MM.1S (cell line): ENCODE results near the gene LIMS1.
"Not testable (repeated sequence)": the region's sequence is repeated elsewhere in the genome, so short reads cannot be mapped to it uniquely, and the experiment has no call there.

Source experiments
- DNase-seq: peaks from one replicate; pipeline ENCODE4 v3.0.0-alpha.2; 2015
- H2AFZ ChIP-seq: fragments of 300-600 bp; sonication (generic); 2 replicates; pipeline ENCODE4 v1.6.0; 2016; ENCODE audit warnings: antibody characterized with exemption, low read length
- H3F3A ChIP-seq: fragments of 300-600 bp; sonication (generic); 2 replicates; pipeline ENCODE4 v1.6.1; 2016; ENCODE audit warnings: mild to moderate bottlenecking, antibody characterized with exemption, low read length, moderate library complexity, mixed read lengths; ENCODE audit not compliant: insufficient read depth
- H3K27ac ChIP-seq: fragments of 300-600 bp; sonication (generic); 2 replicates; pipeline ENCODE4 v1.5.1; 2016; ENCODE audit warnings: mild to moderate bottlenecking, low read length
- H3K27me3 ChIP-seq: fragments of 300-600 bp; sonication (generic); replicated peaks from 2 replicates; pipeline ENCODE4 v1.6.0; 2016; ENCODE audit warnings: low read length; ENCODE audit not compliant: insufficient read depth
- H3K36me3 ChIP-seq: fragments of 300-600 bp; sonication (generic); replicated peaks from 2 replicates; pipeline ENCODE4 v1.6.1; 2016; ENCODE audit warnings: mild to moderate bottlenecking, low read length, mixed read lengths; ENCODE audit not compliant: insufficient read depth
- H3K4me1 ChIP-seq: fragments of 300-600 bp; sonication (generic); 2 replicates; pipeline ENCODE4 v1.6.1; 2016; ENCODE audit warnings: low read length, mixed read lengths
- H3K4me2 ChIP-seq: fragments of 300-600 bp; sonication (generic); 2 replicates; pipeline ENCODE4 v1.6.0; 2016; ENCODE audit warnings: low read depth, low read length
- H3K4me3 ChIP-seq: fragments of 300-600 bp; sonication (generic); 2 replicates; pipeline ENCODE4 v1.5.1; 2016; ENCODE audit warnings: low read length, mixed read lengths
- H3K79me2 ChIP-seq: fragments of 300-600 bp; sonication (generic); 2 replicates; pipeline ENCODE4 v1.6.1; 2016; ENCODE audit warnings: mixed run types, low read length, mixed read lengths
- H3K9ac ChIP-seq: fragments of 300-600 bp; sonication (generic); 2 replicates; pipeline ENCODE4 v1.6.1; 2016; ENCODE audit warnings: low read length, mixed read lengths
- H3K9me2 ChIP-seq: fragments of 300-600 bp; sonication (generic); replicated peaks from 2 replicates; pipeline ENCODE4 v1.6.1; 2016; ENCODE audit warnings: mild to moderate bottlenecking, low read length, mixed read lengths; ENCODE audit not compliant: insufficient read depth
- H3K9me3 ChIP-seq: fragments of 300-600 bp; sonication (generic); replicated peaks from 2 replicates; pipeline ENCODE4 v1.6.1; 2016; ENCODE audit warnings: mild to moderate bottlenecking, low read length, mixed read lengths; ENCODE audit not compliant: insufficient read depth
- H4K20me1 ChIP-seq: fragments of 300-600 bp; sonication (generic); 2 replicates; pipeline ENCODE4 v1.6.1; 2016; ENCODE audit warnings: mild to moderate bottlenecking, low read length, moderate library complexity, mixed read lengths; ENCODE audit not compliant: insufficient read depth
- EZH2 ChIP-seq: fragments of 300-600 bp; sonication (generic); optimal IDR thresholded peaks from 2 replicates; pipeline ENCODE3; 2017; ENCODE audit warnings: low read depth, mild to moderate bottlenecking, antibody characterized with exemption, low read length, mixed read lengths
- EZH2phosphoT487 ChIP-seq: fragments of 300-600 bp; sonication (generic); IDR thresholded peaks from 2 replicates; pipeline ENCODE4 v1.6.1; 2018; ENCODE audit warnings: antibody characterized with exemption, low read length
- TF ChIP-seq, protein P1 (sequence below): fragments of 300-600 bp; sonication (generic); IDR thresholded peaks from 2 replicates; pipeline ENCODE4 v1.5.1; 2016; ENCODE audit warnings: antibody characterized with exemption, low read length, mixed read lengths

The LIMS1 gene

DNA sequence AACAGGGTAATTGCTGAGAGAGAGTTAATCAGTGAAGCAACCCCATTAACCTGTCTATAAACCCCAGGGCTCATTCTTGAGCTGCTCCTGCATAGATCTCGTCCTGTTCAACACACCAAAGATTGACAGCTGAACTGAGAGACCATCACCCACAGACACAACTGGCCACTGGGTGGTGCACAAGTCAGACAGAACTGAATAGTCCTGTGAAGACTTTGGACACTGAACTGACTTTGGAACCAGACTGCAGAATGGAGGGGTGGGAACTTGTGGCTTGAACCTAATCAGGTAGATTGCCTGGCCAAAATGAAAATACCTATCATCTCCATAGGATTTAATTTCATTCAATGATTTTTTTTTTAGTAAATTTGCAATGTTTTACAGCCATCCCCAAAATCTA lies 155.7 kb downstream of the LIMS1 start:
- not testable (repeated sequence) for H3K9ac ChIP-seq, H3K4me2 ChIP-seq, DNase-seq, H4K20me1 ChIP-seq, H3K4me3 ChIP-seq, H3K9me2 ChIP-seq, H3K36me3 ChIP-seq, H3K4me1 ChIP-seq, H3F3A ChIP-seq, H2AFZ ChIP-seq, H3K27me3 ChIP-seq, H3K27ac ChIP-seq, H3K79me2 ChIP-seq, H3K9me3 ChIP-seq

DNA sequence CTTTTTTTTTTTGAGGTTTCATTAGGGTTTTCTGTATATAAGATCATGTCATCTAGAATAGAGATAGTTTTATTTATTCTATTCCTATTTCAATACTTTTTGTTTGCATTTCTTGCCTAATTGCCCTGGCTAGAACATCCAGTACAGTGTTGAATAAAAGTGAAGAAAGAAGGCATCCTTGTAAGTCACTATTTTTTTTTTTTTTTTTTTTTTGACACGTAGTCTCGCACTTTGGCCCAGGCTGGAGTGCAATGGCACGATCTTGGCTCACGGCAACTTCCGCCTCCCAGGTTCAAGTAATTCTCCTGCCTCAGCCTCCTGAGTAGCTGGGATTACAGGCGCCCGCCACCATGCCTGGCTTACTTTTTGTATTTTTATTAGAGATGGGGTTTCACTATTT lies 157.2 kb downstream of the LIMS1 start:
- H2AFZ ChIP-seq, result no peak overlapping the region
- DNase-seq, result no peak
- no peak overlapping the region for H3K27ac ChIP-seq
- H4K20me1 ChIP-seq, result no peaks in the 10 kb centered on the region
- TF ChIP-seq, protein P1, sequence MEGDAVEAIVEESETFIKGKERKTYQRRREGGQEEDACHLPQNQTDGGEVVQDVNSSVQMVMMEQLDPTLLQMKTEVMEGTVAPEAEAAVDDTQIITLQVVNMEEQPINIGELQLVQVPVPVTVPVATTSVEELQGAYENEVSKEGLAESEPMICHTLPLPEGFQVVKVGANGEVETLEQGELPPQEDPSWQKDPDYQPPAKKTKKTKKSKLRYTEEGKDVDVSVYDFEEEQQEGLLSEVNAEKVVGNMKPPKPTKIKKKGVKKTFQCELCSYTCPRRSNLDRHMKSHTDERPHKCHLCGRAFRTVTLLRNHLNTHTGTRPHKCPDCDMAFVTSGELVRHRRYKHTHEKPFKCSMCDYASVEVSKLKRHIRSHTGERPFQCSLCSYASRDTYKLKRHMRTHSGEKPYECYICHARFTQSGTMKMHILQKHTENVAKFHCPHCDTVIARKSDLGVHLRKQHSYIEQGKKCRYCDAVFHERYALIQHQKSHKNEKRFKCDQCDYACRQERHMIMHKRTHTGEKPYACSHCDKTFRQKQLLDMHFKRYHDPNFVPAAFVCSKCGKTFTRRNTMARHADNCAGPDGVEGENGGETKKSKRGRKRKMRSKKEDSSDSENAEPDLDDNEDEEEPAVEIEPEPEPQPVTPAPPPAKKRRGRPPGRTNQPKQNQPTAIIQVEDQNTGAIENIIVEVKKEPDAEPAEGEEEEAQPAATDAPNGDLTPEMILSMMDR, result no peak
- TF ChIP-seq EZH2 (no peak), EZH2phosphoT487 (no peak)
- H3F3A ChIP-seq, result no peaks in the 10 kb centered on the region
- H3K9ac ChIP-seq, result no peak overlapping the region
- H3K9me2 ChIP-seq, result no peaks in the 10 kb centered on the region
- H3K9me3 ChIP-seq, result no peaks in the 10 kb centered on the region
- H3K27me3 ChIP-seq, result no peaks in the 10 kb centered on the region
- H3K4me1 ChIP-seq, result no peaks in the 10 kb centered on the region
- H3K36me3 ChIP-seq, result no peaks in the 10 kb centered on the region
- H3K79me2 ChIP-seq, result no peaks in the 10 kb centered on the region
- no peak overlapping the region for H3K4me2 ChIP-seq
- H3K4me3 ChIP-seq, result no peak overlapping the region

DNA sequence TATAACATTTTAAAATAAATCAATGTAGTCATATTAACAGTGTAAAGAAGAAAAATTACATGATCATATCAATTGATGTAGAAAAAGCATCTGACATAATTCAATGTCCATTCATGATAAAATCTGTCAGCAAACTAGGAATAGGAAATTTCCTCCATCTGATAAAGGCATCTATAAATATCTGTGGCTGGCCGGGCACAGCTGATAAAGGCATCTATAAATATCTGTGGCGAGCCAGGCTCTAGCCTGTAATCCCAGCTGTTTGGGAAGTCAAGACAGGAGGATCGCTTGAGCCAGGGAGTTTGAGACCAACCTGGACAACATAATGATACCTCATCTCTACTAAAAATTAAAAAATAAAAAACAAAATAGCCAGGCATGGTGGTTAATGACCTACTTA lies 166.9 kb downstream of the LIMS1 start:
- no peak for DNase-seq
- no peak overlapping the region for H2AFZ ChIP-seq
- no peaks in the 10 kb centered on the region for H3K9me2 ChIP-seq
- H3K4me3 ChIP-seq, result no peak overlapping the region
- no peaks in the 10 kb centered on the region for H3K9me3 ChIP-seq
- H3K4me2 ChIP-seq, result no peak overlapping the region
- no peaks in the 10 kb centered on the region for H3K36me3 ChIP-seq
- no peak for TF ChIP-seq EZH2
- H3K4me1 ChIP-seq, result no peaks in the 10 kb centered on the region
- no peak overlapping the region for H3K27ac ChIP-seq
- H3K79me2 ChIP-seq, result no peaks in the 10 kb centered on the region
- no peak overlapping the region for H3K9ac ChIP-seq
- H3F3A ChIP-seq, result no peaks in the 10 kb centered on the region
- no peaks in the 10 kb centered on the region for H3K27me3 ChIP-seq
- no peaks in the 10 kb centered on the region for H4K20me1 ChIP-seq

DNA sequence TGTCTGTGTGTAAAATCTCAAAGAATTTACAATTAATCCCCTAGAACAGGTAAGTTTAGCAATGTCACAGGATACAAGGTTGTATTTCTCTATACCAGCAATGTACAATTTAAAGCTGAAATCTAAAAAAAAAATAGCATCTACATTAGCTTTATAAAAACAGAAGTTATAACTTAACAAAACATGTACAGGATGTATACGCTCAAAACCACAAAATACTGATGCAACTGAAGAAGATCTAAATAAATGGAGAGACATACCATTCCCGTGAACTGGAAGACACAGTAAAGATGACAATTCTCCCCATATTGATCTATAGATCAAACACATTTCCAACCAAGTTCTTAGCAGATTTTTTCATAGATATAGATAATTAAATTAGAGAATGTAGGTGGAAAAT lies 167.5 kb downstream of the LIMS1 start:
- H3F3A ChIP-seq, result no peaks in the 10 kb centered on the region
- H3K9me2 ChIP-seq, result no peaks in the 10 kb centered on the region
- H3K27ac ChIP-seq, result no peak overlapping the region
- H4K20me1 ChIP-seq, result no peaks in the 10 kb centered on the region
- TF ChIP-seq EZH2phosphoT487 (no peak), EZH2 (no peak)
- TF ChIP-seq, protein P1, result no peak
- H3K9me3 ChIP-seq, result no peaks in the 10 kb centered on the region
- H3K9ac ChIP-seq, result no peak overlapping the region
- no peaks in the 10 kb centered on the region for H3K4me1 ChIP-seq
- H3K4me2 ChIP-seq, result no peak overlapping the region
- DNase-seq, result no peak
- H2AFZ ChIP-seq, result no peak overlapping the region
- no peak overlapping the region for H3K4me3 ChIP-seq
- no peaks in the 10 kb centered on the region for H3K27me3 ChIP-seq
- no peaks in the 10 kb centered on the region for H3K36me3 ChIP-seq
- H3K79me2 ChIP-seq, result no peaks in the 10 kb centered on the region
